ENCODE results near the gene EEF2KMT. TPM values are rescaled to one million over a fixed set of nuclear protein-coding genes. Genes with fewer than 3 reads are reported as not detected.

Gene EEF2KMT
- total RNA-seq, 2 experiments from 2014 or later = 2.2 to 2.5 TPM

DNA sequence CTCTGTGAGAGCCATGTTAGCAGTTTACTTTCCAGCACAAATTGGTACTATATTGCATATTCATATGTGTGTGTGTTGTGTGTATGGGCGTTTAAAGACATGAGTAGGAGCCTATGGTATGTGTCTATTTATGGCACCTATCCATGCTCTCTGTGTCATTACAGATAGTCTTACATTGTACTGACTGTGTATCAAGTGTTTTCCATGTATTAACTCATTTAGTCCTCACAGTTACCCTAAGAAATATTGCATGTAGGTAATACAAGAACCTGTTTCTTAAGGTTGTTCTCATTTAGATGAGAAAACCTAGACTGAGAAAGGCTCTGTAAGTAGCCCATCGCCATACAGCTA, 24.3 kb downstream of the EEF2KMT start:
- H3K27ac ChIP-seq (ENCODE audit: low read depth in 1 of 2, low read length in 2 of 2) = no peak overlapping the region
- H3K4me3 ChIP-seq (ENCODE audit: low read length) = no peak overlapping the region
- Mint-ChIP-seq H3K27me3 (no peaks in the 10 kb centered on the region), H3K4me1 (ENCODE audit: low read depth) (peaks cover 35% of the 10 kb centered on the region), H3K36me3 (ENCODE audit: low read depth) (peaks cover 45% of the 10 kb centered on the region), H3K9me3 (no peaks in the 10 kb centered on the region), H3K27ac (peak overlapping the region; percentile 96), H3K4me3 (peak overlapping the region; percentile 97)
- DNase-seq (no peak), ATAC-seq (ENCODE audit: poor library complexity) (no peak)
- ChIA-PET CTCF (interaction anchor here (1.4 kb wide), 1 partner anchor 12 kb away, joined by 5 read pairs; no protein-coding TSS in a partner anchor), POLR2A (no interaction called here)
- intact Hi-C loops (cut with DNase I, micrococcal nuclease) = loop anchor here in 1 of 2 experiments (2.0 to 10.0 kb wide), 4 partner anchors 20 to 338 kb away; partner anchors contain the start of genes ANKS3, DNAAF8, GLYR1 and SEC14L5
- peaks cover 32% of the 10 kb centered on the region for H3K36me3 ChIP-seq (ENCODE audit: insufficient read depth, low read length)
- H3K4me1 ChIP-seq (ENCODE audit: insufficient read depth, low read length) = peaks cover 24% of the 10 kb centered on the region
- no peaks in the 10 kb centered on the region for H3K27me3 ChIP-seq (ENCODE audit: control insufficient read depth in 1 of 2, insufficient read depth in 2 of 2, low read length in 2 of 2)
- no peaks in the 10 kb centered on the region for H3K9me3 ChIP-seq (ENCODE audit: control insufficient read depth in 1 of 2, insufficient read depth in 1 of 2, low read length in 2 of 2)
- TF ChIP-seq, protein P1, sequence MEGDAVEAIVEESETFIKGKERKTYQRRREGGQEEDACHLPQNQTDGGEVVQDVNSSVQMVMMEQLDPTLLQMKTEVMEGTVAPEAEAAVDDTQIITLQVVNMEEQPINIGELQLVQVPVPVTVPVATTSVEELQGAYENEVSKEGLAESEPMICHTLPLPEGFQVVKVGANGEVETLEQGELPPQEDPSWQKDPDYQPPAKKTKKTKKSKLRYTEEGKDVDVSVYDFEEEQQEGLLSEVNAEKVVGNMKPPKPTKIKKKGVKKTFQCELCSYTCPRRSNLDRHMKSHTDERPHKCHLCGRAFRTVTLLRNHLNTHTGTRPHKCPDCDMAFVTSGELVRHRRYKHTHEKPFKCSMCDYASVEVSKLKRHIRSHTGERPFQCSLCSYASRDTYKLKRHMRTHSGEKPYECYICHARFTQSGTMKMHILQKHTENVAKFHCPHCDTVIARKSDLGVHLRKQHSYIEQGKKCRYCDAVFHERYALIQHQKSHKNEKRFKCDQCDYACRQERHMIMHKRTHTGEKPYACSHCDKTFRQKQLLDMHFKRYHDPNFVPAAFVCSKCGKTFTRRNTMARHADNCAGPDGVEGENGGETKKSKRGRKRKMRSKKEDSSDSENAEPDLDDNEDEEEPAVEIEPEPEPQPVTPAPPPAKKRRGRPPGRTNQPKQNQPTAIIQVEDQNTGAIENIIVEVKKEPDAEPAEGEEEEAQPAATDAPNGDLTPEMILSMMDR (IDR thresholded peaks at IDR 0.05) = no peak

DNA sequence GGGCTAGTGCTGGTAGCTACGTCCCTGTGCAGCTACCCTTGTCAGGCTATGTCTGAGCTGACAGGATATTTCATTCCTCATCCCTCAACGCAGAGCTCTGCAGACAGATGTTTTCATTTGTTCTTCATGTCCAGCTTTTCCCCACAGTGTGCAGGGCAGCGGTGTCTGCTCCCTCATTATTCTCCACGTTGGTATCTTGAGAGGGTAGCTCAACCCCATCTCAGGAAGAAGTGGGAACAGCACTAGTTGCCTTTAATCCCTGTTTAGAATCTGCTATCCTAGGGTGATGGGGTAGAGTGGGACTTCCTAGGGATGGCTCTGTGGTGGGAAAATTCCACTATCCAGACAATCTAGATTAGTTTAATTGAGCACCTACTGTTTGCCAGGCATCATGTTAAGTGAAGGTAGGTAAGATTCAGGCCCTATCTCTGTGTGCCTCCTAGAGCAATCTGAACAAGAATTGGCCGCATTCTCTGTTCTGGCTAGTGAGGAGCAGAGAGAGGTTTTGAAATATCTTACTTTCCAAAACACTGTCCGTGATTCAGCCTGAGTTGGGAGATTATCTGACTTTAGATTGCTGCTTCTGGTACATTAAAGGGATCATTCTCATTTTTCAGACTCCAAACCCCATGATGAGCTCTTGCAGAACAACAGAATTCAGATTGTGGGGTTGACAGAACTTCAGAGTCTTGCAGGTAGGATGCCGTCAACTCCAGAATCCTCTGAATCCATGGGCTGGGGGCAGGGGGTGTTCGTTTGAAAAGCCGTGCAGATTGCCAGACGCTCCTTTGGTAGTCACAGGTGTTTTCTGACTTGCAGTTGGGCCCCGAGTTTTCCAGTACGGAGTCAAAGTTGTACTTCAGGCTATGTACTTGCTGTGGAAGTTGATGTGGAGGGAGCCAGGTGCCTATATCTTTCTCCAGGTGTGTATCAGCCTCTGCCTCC, 25.0 kb downstream of the EEF2KMT start:
- no peaks in the 10 kb centered on the region for H3K9me3 ChIP-seq (ENCODE audit: control insufficient read depth in 1 of 2, insufficient read depth in 1 of 2, low read length in 2 of 2)
- Mint-ChIP-seq H3K9me3 (no peaks in the 10 kb centered on the region), H3K27me3 (no peaks in the 10 kb centered on the region), H3K36me3 (ENCODE audit: low read depth) (peaks cover 38% of the 10 kb centered on the region), H3K4me1 (ENCODE audit: low read depth) (peaks cover 35% of the 10 kb centered on the region), H3K4me3 (peak overlapping the region; percentile 97), H3K27ac (peak overlapping the region; percentile 96)
- H3K4me3 ChIP-seq (ENCODE audit: low read length) = peak overlapping the region; percentile 78
- ChIA-PET CTCF (interaction anchor here (1.2 to 2.7 kb wide), 3 partner anchors 12 to 20 kb away, joined by 3 to 10 read pairs (median 5); no protein-coding TSS in a partner anchor), POLR2A (interaction anchor here (1.3 to 2.2 kb wide), 2 partner anchors 26 to 39 kb away, joined by 5 to 25 read pairs; partner anchors contain the start of gene NAGPA)
- peaks cover 31% of the 10 kb centered on the region for H3K36me3 ChIP-seq (ENCODE audit: insufficient read depth, low read length)
- TF ChIP-seq, protein P1 (IDR thresholded peaks at IDR 0.05) = no peak
- peak overlapping the region; percentile 83 to 91 for H3K27ac ChIP-seq (ENCODE audit: low read depth in 1 of 2, low read length in 2 of 2)
- no peak for ATAC-seq (ENCODE audit: poor library complexity)
- intact Hi-C loops (cut with DNase I, micrococcal nuclease) = loop anchor here in 1 of 2 experiments (2.0 to 10.0 kb wide), 4 partner anchors 20 to 338 kb away; partner anchors contain the start of genes ANKS3, DNAAF8, GLYR1 and SEC14L5
- DNase-seq = no peak
- H3K4me1 ChIP-seq (ENCODE audit: insufficient read depth, low read length) = peaks cover 24% of the 10 kb centered on the region
- no peaks in the 10 kb centered on the region for H3K27me3 ChIP-seq (ENCODE audit: control insufficient read depth in 1 of 2, insufficient read depth in 2 of 2, low read length in 2 of 2)

DNA sequence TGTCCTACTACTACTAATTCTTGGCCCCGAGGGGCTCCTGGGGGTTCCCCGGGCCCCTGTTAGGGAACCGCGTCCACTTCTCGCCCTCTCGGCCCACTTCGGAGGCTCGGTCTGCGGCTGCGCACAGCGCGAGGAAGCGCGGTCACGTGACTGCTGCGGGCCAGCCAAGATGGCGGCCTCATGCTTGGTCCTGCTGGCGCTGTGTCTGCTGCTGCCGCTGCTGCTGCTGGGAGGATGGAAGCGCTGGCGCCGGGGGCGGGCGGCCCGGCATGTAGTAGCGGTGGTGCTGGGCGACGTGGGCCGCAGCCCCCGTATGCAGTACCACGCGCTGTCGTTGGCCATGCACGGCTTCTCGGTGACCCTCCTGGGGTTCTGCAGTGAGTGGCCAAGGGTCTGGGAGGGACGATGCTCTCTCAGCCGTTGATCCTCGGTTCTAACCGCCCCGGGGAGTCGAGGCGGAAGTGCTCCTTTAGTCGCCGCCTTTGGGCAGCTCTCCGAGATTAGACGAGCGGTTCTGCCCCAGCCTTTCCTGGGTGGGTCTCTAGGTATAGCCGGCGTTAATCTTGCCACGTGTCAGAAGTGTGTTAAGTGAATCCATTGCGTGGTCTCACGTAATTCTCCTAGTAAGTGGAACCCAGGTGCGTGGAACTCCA, 25.8 kb downstream of the EEF2KMT start, which contains the start of gene ALG1:
Gene ALG1 (plus strand): TSS at position 163 of the 653 bp plus-strand sequence. CDS start 7 bp downstream, at position 170.
- Histone ChIP-seq H3K9me3 (ENCODE audit: control insufficient read depth in 1 of 2, insufficient read depth in 1 of 2, low read length in 2 of 2) (no peaks in the 10 kb centered on the region), H3K36me3 (ENCODE audit: insufficient read depth, low read length) (peaks cover 25% of the 10 kb centered on the region), H3K27ac (ENCODE audit: low read depth in 1 of 2, low read length in 2 of 2) (peak within 1 kb of the TSS; percentile 83 to 91), H3K4me1 (ENCODE audit: insufficient read depth, low read length) (peaks cover 24% of the 10 kb centered on the region), H3K4me3 (ENCODE audit: low read length) (peak within 1 kb of the TSS; percentile 78), H3K27me3 (ENCODE audit: control insufficient read depth in 1 of 2, insufficient read depth in 2 of 2, low read length in 2 of 2) (no peaks in the 10 kb centered on the region)
- DNase-seq (peak; percentile 83 to 95 (median 87)), ATAC-seq (ENCODE audit: poor library complexity) (peak; percentile 91)
- intact Hi-C loops (cut with DNase I, micrococcal nuclease) = loop anchor here in 1 of 2 experiments (1.0 to 10.0 kb wide), 5 partner anchors 21 to 337 kb away; partner anchors contain the start of genes ANKS3, DNAAF8, GLYR1 and NAGPA
- H3K27me3 Mint-ChIP-seq = no peaks in the 10 kb centered on the region
- TF ChIP-seq, protein P1 (IDR thresholded peaks at IDR 0.05) = no peak
- CTCF ChIA-PET = interaction anchor here (1.2 to 2.7 kb wide), 3 partner anchors 13 to 21 kb away, joined by 3 to 10 read pairs (median 5); no protein-coding TSS in a partner anchor
- H3K9me3 Mint-ChIP-seq = no peaks in the 10 kb centered on the region
- POLR2A ChIA-PET = interaction anchor here (1.3 to 2.2 kb wide), 2 partner anchors 26 to 38 kb away, joined by 5 to 25 read pairs; partner anchors contain the start of gene NAGPA
- H3K27ac Mint-ChIP-seq = peak within 1 kb of the TSS; percentile 96
- peak within 1 kb of the TSS; percentile 97 for H3K4me3 Mint-ChIP-seq
- peaks cover 35% of the 10 kb centered on the region for H3K4me1 Mint-ChIP-seq (ENCODE audit: low read depth)
- peaks cover 32% of the 10 kb centered on the region for H3K36me3 Mint-ChIP-seq (ENCODE audit: low read depth)
